Measurements from ENCODE around the gene CLCN7. TPM values are rescaled to one million over a fixed set of nuclear protein-coding genes. Genes with fewer than 3 reads are reported as not detected.
A peak's percentile ranks its signal among the peaks of the same experiment; 100 is the strongest.

The CLCN7 gene
- total RNA-seq, 3 donors from 2014 or later (not counting 1 experiment from before 2014, with no cell fraction given), result 117 to 125 (median 118) TPM

DNA sequence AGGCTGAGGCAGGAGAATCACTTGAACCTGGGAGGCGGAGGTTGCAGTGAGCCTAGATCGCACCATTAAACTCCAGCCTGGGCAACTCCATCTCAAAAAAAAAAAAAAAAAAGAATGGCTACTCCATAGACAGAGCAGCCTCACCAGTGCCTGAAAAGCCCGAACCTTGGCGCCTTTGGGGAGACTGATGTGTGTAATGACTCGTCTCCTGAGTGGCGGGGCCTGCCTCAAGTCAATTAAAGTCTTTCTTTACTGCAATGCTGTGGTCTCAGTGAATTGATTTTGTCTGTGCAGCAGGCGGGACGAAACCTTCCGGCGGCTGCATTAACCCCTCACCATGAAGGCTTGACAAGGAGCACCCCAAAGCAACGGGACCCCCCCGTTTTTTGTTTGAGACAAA, 50.8 kb downstream of the CLCN7 start:
- H3K27me3 ChIP-seq (ENCODE audit: control insufficient read depth, insufficient read depth, low read length), result no peaks in the 10 kb centered on the region
- no peaks in the 10 kb centered on the region for H3K36me3 ChIP-seq (ENCODE audit: control insufficient read depth, insufficient read depth, low read length)
- peaks cover 31% of the 10 kb centered on the region for H3K4me1 ChIP-seq (ENCODE audit: control insufficient read depth, insufficient read depth, low read length)
- peaks cover 0 to 11% of the 10 kb centered on the region in 2 donors for H3K4me1 Mint-ChIP-seq
- intact Hi-C loops (cut with micrococcal nuclease), result no loop called here
- ATAC-seq (no peak), DNase-seq (no peak)
- TF ChIP-seq, protein P1, sequence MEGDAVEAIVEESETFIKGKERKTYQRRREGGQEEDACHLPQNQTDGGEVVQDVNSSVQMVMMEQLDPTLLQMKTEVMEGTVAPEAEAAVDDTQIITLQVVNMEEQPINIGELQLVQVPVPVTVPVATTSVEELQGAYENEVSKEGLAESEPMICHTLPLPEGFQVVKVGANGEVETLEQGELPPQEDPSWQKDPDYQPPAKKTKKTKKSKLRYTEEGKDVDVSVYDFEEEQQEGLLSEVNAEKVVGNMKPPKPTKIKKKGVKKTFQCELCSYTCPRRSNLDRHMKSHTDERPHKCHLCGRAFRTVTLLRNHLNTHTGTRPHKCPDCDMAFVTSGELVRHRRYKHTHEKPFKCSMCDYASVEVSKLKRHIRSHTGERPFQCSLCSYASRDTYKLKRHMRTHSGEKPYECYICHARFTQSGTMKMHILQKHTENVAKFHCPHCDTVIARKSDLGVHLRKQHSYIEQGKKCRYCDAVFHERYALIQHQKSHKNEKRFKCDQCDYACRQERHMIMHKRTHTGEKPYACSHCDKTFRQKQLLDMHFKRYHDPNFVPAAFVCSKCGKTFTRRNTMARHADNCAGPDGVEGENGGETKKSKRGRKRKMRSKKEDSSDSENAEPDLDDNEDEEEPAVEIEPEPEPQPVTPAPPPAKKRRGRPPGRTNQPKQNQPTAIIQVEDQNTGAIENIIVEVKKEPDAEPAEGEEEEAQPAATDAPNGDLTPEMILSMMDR (IDR thresholded peaks at IDR 0.05), result no peak
- H3K27me3 Mint-ChIP-seq (ENCODE audit: low read depth in 2 of 2), result no peaks in the 10 kb centered on the region
- WGBS (ENCODE audit: insufficient coverage), result 95% methylated on average over 12 of the region's 12 CpGs
- H3K9me3 Mint-ChIP-seq, result no peaks in the 10 kb centered on the region
- H3K36me3 Mint-ChIP-seq, result no peaks in the 10 kb centered on the region
- H3K4me3 ChIP-seq (ENCODE audit: low read length), result no peak overlapping the region
- no peak overlapping the region for H3K27ac ChIP-seq (ENCODE audit: low read length)
- peak overlapping the region in 1 of 2 donors; percentile 96 for H3K27ac Mint-ChIP-seq
- H3K9me3 ChIP-seq (ENCODE audit: control insufficient read depth, insufficient read depth, low read length), result no peaks in the 10 kb centered on the region
- H3K4me3 Mint-ChIP-seq, result no peak overlapping the region

DNA sequence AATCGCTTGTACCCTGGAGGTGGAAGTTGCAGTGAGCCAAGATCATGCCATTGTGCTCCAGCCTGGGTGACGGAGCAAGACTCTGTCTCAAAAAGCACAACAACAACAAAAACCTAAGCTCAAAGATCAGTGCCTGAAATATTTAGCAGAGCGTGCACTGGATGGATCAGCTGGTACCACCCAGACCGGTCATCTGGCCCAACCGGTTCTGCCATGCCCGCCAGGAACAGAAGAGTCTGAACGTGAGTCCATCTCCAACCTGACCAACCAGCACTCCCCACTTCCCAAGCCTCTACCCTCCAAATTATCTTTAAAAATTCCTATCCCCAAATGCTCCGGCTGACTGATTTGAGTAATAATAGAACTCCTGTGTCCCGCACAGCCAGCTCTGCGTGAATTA, 52.8 kb downstream of the CLCN7 start:
- H3K4me3 ChIP-seq (ENCODE audit: low read length), result no peak overlapping the region
- 89% methylated on average over 10 of the region's 10 CpGs for WGBS (ENCODE audit: insufficient coverage)
- no peaks in the 10 kb centered on the region for H3K27me3 Mint-ChIP-seq (ENCODE audit: low read depth in 2 of 2)
- intact Hi-C loops (cut with micrococcal nuclease), result no loop called here
- peaks cover 0 to 11% of the 10 kb centered on the region in 2 donors for H3K4me1 Mint-ChIP-seq
- ATAC-seq, result no peak
- TF ChIP-seq, protein P1 (IDR thresholded peaks at IDR 0.05), result no peak
- peak overlapping the region; percentile 99 for H3K27ac ChIP-seq (ENCODE audit: low read length)
- H3K36me3 Mint-ChIP-seq, result no peaks in the 10 kb centered on the region
- peak overlapping the region; percentile 96 to 97 for H3K27ac Mint-ChIP-seq
- H3K27me3 ChIP-seq (ENCODE audit: control insufficient read depth, insufficient read depth, low read length), result no peaks in the 10 kb centered on the region
- peaks cover 4% of the 10 kb centered on the region for H3K36me3 ChIP-seq (ENCODE audit: control insufficient read depth, insufficient read depth, low read length)
- peaks cover 23% of the 10 kb centered on the region for H3K4me1 ChIP-seq (ENCODE audit: control insufficient read depth, insufficient read depth, low read length)
- no peaks in the 10 kb centered on the region for H3K9me3 ChIP-seq (ENCODE audit: control insufficient read depth, insufficient read depth, low read length)
- no peaks in the 10 kb centered on the region for H3K9me3 Mint-ChIP-seq
- H3K4me3 Mint-ChIP-seq, result peak overlapping the region; percentile 35
- no peak for DNase-seq

DNA sequence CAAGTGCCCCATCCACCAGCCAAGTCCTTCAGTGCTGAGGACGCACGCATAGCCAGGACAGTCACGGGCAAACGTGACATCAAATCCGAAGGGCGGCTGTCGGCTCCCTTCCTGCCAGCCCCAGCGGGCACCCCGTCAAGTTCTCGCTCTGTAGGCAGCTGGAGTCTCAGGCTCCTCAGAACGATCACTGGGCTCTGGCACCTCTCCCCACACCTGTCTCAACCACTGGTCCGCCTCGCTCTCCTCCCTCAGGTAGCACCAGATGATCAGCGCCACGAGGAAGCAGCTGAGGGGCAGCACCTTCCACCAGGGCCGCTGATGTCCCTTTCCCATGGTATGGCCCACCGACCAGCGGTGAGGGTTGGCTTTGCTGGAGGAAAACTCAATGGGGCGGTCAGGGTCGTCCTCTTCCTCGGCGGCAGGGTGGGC, 54.7 kb downstream of the CLCN7 start:
- no peak for ATAC-seq
- peak overlapping the region; percentile 96 to 97 for H3K27ac Mint-ChIP-seq
- no peaks in the 10 kb centered on the region for H3K36me3 Mint-ChIP-seq
- peak overlapping the region; percentile 83 for H3K4me3 ChIP-seq (ENCODE audit: low read length)
- peaks cover 25% of the 10 kb centered on the region for H3K4me1 ChIP-seq (ENCODE audit: control insufficient read depth, insufficient read depth, low read length)
- no peaks in the 10 kb centered on the region for H3K27me3 Mint-ChIP-seq (ENCODE audit: low read depth in 2 of 2)
- no peak for DNase-seq
- no peaks in the 10 kb centered on the region for H3K9me3 Mint-ChIP-seq
- intact Hi-C loops (cut with micrococcal nuclease), result loop anchor here (2.0 kb wide), 2 partner anchors 111 to 193 kb away; partner anchors contain the start of genes CRAMP1, IFT140 and UBE2I
- peaks cover 4% of the 10 kb centered on the region for H3K36me3 ChIP-seq (ENCODE audit: control insufficient read depth, insufficient read depth, low read length)
- 4% methylated on average over 22 of the region's 22 CpGs for WGBS (ENCODE audit: insufficient coverage)
- H3K27me3 ChIP-seq (ENCODE audit: control insufficient read depth, insufficient read depth, low read length), result no peaks in the 10 kb centered on the region
- H3K9me3 ChIP-seq (ENCODE audit: control insufficient read depth, insufficient read depth, low read length), result no peaks in the 10 kb centered on the region
- H3K27ac ChIP-seq (ENCODE audit: low read length), result peak overlapping the region; percentile 99
- H3K4me3 Mint-ChIP-seq, result peak overlapping the region; percentile 99
- peaks cover 0 to 16% of the 10 kb centered on the region in 2 donors for H3K4me1 Mint-ChIP-seq
- TF ChIP-seq, protein P1 (IDR thresholded peaks at IDR 0.05), result no peak

DNA sequence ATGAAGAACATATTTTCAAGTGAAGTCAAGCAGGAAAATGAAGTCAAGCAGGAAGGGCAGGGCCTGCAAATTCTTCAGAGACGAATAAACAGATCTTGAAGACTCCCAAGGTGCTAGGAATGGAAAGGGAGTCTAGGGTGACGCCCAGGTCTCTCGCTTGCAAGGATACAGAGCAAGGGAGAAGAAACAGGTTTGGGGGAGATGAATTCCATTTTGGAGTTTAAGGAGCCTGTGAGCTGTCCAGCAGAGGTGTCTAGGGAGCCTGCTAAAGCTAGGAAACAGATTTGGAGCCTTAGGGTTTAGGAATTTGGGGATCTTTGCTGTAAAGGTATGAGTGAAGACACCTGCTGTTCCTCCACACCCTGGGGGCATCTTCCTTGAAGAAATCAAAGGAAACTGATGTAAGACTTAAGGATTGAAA, 58.3 kb downstream of the CLCN7 start:
- H3K4me3 ChIP-seq (ENCODE audit: low read length), result no peak overlapping the region
- no peak overlapping the region for H3K27ac ChIP-seq (ENCODE audit: low read length)
- peaks cover 42% of the 10 kb centered on the region for H3K4me1 ChIP-seq (ENCODE audit: control insufficient read depth, insufficient read depth, low read length)
- Mint-ChIP-seq H3K4me1 (peaks cover 0 to 20% of the 10 kb centered on the region in 2 donors), H3K36me3 (no peaks in the 10 kb centered on the region), H3K9me3 (no peaks in the 10 kb centered on the region), H3K4me3 (peak overlapping the region; percentile 67), H3K27me3 (ENCODE audit: low read depth in 2 of 2) (no peaks in the 10 kb centered on the region), H3K27ac (peak overlapping the region; percentile 66 to 73)
- 90% methylated on average over 3 of the region's 3 CpGs for WGBS (ENCODE audit: insufficient coverage)
- DNase-seq (no peak), ATAC-seq (no peak)
- H3K36me3 ChIP-seq (ENCODE audit: control insufficient read depth, insufficient read depth, low read length), result peaks cover 6% of the 10 kb centered on the region
- H3K27me3 ChIP-seq (ENCODE audit: control insufficient read depth, insufficient read depth, low read length), result no peaks in the 10 kb centered on the region
- TF ChIP-seq, protein P1 (IDR thresholded peaks at IDR 0.05), result no peak
- H3K9me3 ChIP-seq (ENCODE audit: control insufficient read depth, insufficient read depth, low read length), result no peaks in the 10 kb centered on the region
- intact Hi-C loops (cut with micrococcal nuclease), result loop anchor here (5.0 kb wide), 1 partner anchor 39 kb away; no protein-coding TSS in a partner anchor
